Trophoblast cell (in vitro differentiated cells and primary cell): ENCODE measurements around the gene C16orf92.
"Not testable (repeated sequence)": the region's sequence is repeated elsewhere in the genome, so short reads cannot be mapped to it uniquely, and the experiment has no call there.

Experiments used
- DNase-seq, 2 donors: peaks; one replicate each; pipeline ENCODE4 v3.0.0-alpha.2; 2016
- H2AFZ ChIP-seq: 2 replicates; pipeline ENCODE4 v1.6.1; 2013; ENCODE audit warnings: low read length, moderate library complexity, mild to moderate bottlenecking; ENCODE audit not compliant: insufficient read depth, poor library complexity
- H2AK5ac ChIP-seq: 2 replicates; pipeline ENCODE4 v1.6.1; 2013; ENCODE audit warnings: mild to moderate bottlenecking, low read length
- H2BK120ac ChIP-seq: 2 replicates; pipeline ENCODE4 v1.6.1; 2013; ENCODE audit warnings: low read length, mild to moderate bottlenecking, moderate library complexity; ENCODE audit not compliant: insufficient read depth, poor library complexity
- H2BK12ac ChIP-seq: 2 replicates; pipeline ENCODE4 v1.6.1; 2013; ENCODE audit warnings: mild to moderate bottlenecking, low read length, moderate library complexity
- H2BK5ac ChIP-seq: 2 replicates; pipeline ENCODE4 v1.6.1; 2013; ENCODE audit warnings: low read length, low read depth, moderate library complexity, mild to moderate bottlenecking; ENCODE audit not compliant: poor library complexity
- H3K14ac ChIP-seq: 2 replicates; pipeline ENCODE4 v1.6.1; 2013; ENCODE audit warnings: mild to moderate bottlenecking, low read length
- H3K18ac ChIP-seq: 2 replicates; pipeline ENCODE4 v1.6.1; 2013; ENCODE audit warnings: mild to moderate bottlenecking, low read length
- H3K23ac ChIP-seq: 2 replicates; pipeline ENCODE4 v1.6.1; 2013; ENCODE audit warnings: low read length
- H3K27ac ChIP-seq: 2 replicates; pipeline ENCODE4 v1.5.1; 2013; ENCODE audit warnings: low read depth, mild to moderate bottlenecking, inconsistent platforms, low read length, moderate library complexity
- H3K27me3 ChIP-seq: 2 replicates; pipeline ENCODE4 v1.6.1; 2013; ENCODE audit warnings: inconsistent platforms, mild to moderate bottlenecking, low read length, moderate library complexity; ENCODE audit not compliant: insufficient read depth
- H3K36me3 ChIP-seq, 2 experiments: 1 replicate in 1 of 2; 2 replicates in 1 of 2; pipeline ENCODE4 v1.6.1; 2013; ENCODE audit warnings: low read length in 2 of 2, mild to moderate bottlenecking in 2 of 2, moderate library complexity in 1 of 2; ENCODE audit not compliant: insufficient read depth in 2 of 2, control insufficient read depth in 1 of 2
- H3K4ac ChIP-seq: 2 replicates; pipeline ENCODE4 v1.6.1; 2013; ENCODE audit warnings: low read depth, mild to moderate bottlenecking, low read length, moderate library complexity
- H3K4me1 ChIP-seq, 2 experiments: 1 replicate in 1 of 2; 2 replicates in 1 of 2; pipeline ENCODE4 v1.6.1; 2013; ENCODE audit warnings: low read length in 2 of 2, mild to moderate bottlenecking in 2 of 2, moderate library complexity in 1 of 2; ENCODE audit not compliant: insufficient read depth in 2 of 2, control insufficient read depth in 1 of 2
- H3K4me2 ChIP-seq: 2 replicates; pipeline ENCODE4 v1.6.1; 2013; ENCODE audit warnings: inconsistent platforms, mild to moderate bottlenecking, low read length, moderate library complexity
- H3K4me3 ChIP-seq: 2 replicates; pipeline ENCODE4 v1.5.1; 2013; ENCODE audit warnings: mild to moderate bottlenecking, low read depth, low read length, inconsistent platforms
- H3K79me1 ChIP-seq: one replicate; pipeline ENCODE4 v1.6.1; 2013; ENCODE audit warnings: low read length
- H3K79me2 ChIP-seq: 2 replicates; pipeline ENCODE4 v1.6.1; 2013; ENCODE audit warnings: low read length, mild to moderate bottlenecking; ENCODE audit not compliant: control insufficient read depth, insufficient read depth, poor library complexity
- H3K9ac ChIP-seq: 2 replicates; pipeline ENCODE4 v1.6.1; 2013; ENCODE audit warnings: mild to moderate bottlenecking, low read length
- H3K9me3 ChIP-seq: 2 replicates; pipeline ENCODE4 v1.6.1; 2013; ENCODE audit warnings: low read depth, mild to moderate bottlenecking, control low read depth, inconsistent platforms, low read length; ENCODE audit not compliant: insufficient read depth
- H4K12ac ChIP-seq: 2 replicates; pipeline ENCODE4 v1.6.1; 2013; ENCODE audit warnings: low read depth, mild to moderate bottlenecking, low read length, moderate library complexity
- H4K8ac ChIP-seq: 2 replicates; pipeline ENCODE4 v1.6.1; 2013; ENCODE audit warnings: low read depth, mild to moderate bottlenecking, low read length, moderate library complexity
- H4K91ac ChIP-seq: one replicate; pipeline ENCODE4 v1.6.1; 2013; ENCODE audit warnings: low read depth, mild to moderate bottlenecking, low read length, moderate library complexity
- WGBS: extraction: QIAGEN DNeasy Blood & Tissue Kit; methylation state at CpG from one replicate; pipeline ENCODE4 v1.1.7; 2013; ENCODE audit warnings: missing lambda C conversion rate; ENCODE audit not compliant: insufficient read length, insufficient coverage; ENCODE audit errors: extremely low coverage; 5-methylcytosine and 5-hydroxymethylcytosine counted together

C16orf92 gene

GRCh38 chr16:30016555-30017276 lies 6.3 kb upstream of the C16orf92 start:
- no peak overlapping the region for H3K14ac ChIP-seq
- H3K79me1 ChIP-seq = no peaks in the 10 kb centered on the region
- H3K27me3 ChIP-seq = peaks cover 4% of the 10 kb centered on the region
- H2AFZ ChIP-seq = no peak overlapping the region
- H4K91ac ChIP-seq = no peak overlapping the region
- no peaks in the 10 kb centered on the region for H3K36me3 ChIP-seq
- H2AK5ac ChIP-seq = no peak overlapping the region
- no peak overlapping the region for H4K12ac ChIP-seq
- no peak overlapping the region for H3K9ac ChIP-seq
- WGBS = no CpG with 5 or more reads among the region's 8 CpGs
- no peak overlapping the region for H3K27ac ChIP-seq
- no peak overlapping the region for H3K18ac ChIP-seq
- no peak for DNase-seq
- H2BK5ac ChIP-seq = no peak overlapping the region
- no peak overlapping the region for H3K23ac ChIP-seq
- H4K8ac ChIP-seq = no peak overlapping the region
- H3K79me2 ChIP-seq = no peaks in the 10 kb centered on the region
- no peak overlapping the region for H2BK120ac ChIP-seq
- peaks cover 0 to 4% of the 10 kb centered on the region in 2 experiments for H3K4me1 ChIP-seq
- H3K4me3 ChIP-seq = no peak overlapping the region
- no peak overlapping the region for H3K4me2 ChIP-seq
- peaks cover 4% of the 10 kb centered on the region for H3K9me3 ChIP-seq
- H3K4ac ChIP-seq = no peak overlapping the region
- no peak overlapping the region for H2BK12ac ChIP-seq

DNA sequence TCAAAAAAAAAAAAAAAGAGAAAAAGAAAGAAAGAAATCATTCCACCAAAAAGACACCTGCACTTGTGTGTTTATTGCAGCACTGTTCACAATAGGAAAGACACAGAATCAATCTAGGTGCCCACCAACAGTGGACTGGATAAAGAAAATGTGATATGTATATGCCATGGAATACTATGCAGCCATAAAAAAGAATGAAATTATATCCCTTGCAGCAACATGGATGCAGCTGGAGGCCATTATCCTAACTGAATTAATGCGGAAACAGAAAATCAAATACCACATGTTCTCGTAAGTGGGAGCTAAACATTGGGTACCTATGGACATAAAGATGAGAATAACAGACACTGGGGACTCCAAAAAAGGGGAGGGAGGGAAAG lies 5.7 kb upstream of the C16orf92 start:
- H3K18ac ChIP-seq = no peak overlapping the region
- H3K23ac ChIP-seq = no peak overlapping the region
- no peak overlapping the region for H4K8ac ChIP-seq
- H3K9me3 ChIP-seq = no peaks in the 10 kb centered on the region
- H3K27me3 ChIP-seq = no peaks in the 10 kb centered on the region
- H4K91ac ChIP-seq = no peak overlapping the region
- no peak overlapping the region for H2BK120ac ChIP-seq
- no peak overlapping the region for H2AK5ac ChIP-seq
- no peak overlapping the region for H3K4ac ChIP-seq
- H3K4me3 ChIP-seq = no peak overlapping the region
- H2BK12ac ChIP-seq = no peak overlapping the region
- no peak overlapping the region for H4K12ac ChIP-seq
- H2AFZ ChIP-seq = no peak overlapping the region
- H3K9ac ChIP-seq = no peak overlapping the region
- no CpG with 5 or more reads among the region's 2 CpGs for WGBS
- no peak overlapping the region for H3K14ac ChIP-seq
- H3K4me2 ChIP-seq = no peak overlapping the region
- peaks cover 0 to 4% of the 10 kb centered on the region in 2 experiments for H3K4me1 ChIP-seq
- H3K27ac ChIP-seq = no peak overlapping the region
- DNase-seq = no peak
- no peaks in the 10 kb centered on the region for H3K36me3 ChIP-seq
- H3K79me1 ChIP-seq = no peaks in the 10 kb centered on the region
- no peaks in the 10 kb centered on the region for H3K79me2 ChIP-seq
- no peak overlapping the region for H2BK5ac ChIP-seq

GRCh38 chr16:30017937-30018336 lies 5.1 kb upstream of the C16orf92 start:
- H3K4me3 ChIP-seq, H3K18ac ChIP-seq, DNase-seq, H3K4me2 ChIP-seq, H2BK12ac ChIP-seq, H2AFZ ChIP-seq, H3K23ac ChIP-seq, H3K27me3 ChIP-seq, H3K36me3 ChIP-seq, H3K79me2 ChIP-seq, H3K4me1 ChIP-seq, H2AK5ac ChIP-seq, H3K14ac ChIP-seq, H4K8ac ChIP-seq, H3K9me3 ChIP-seq, H3K79me1 ChIP-seq, H3K4ac ChIP-seq, H2BK5ac ChIP-seq, H4K91ac ChIP-seq, H3K9ac ChIP-seq, H3K27ac ChIP-seq, H4K12ac ChIP-seq, H2BK120ac ChIP-seq: not testable (repeated sequence)
- WGBS = no CpG with 5 or more reads among the region's 4 CpGs

GRCh38 chr16:30018731-30019158 lies 4.3 kb upstream of the C16orf92 start:
- H3K14ac ChIP-seq = no peak overlapping the region
- H3K27me3 ChIP-seq = no peaks in the 10 kb centered on the region
- H2AFZ ChIP-seq = no peak overlapping the region
- no peak overlapping the region for H3K4ac ChIP-seq
- no peak overlapping the region for H3K23ac ChIP-seq
- H3K9ac ChIP-seq = no peak overlapping the region
- H4K12ac ChIP-seq = no peak overlapping the region
- H2AK5ac ChIP-seq = no peak overlapping the region
- H3K27ac ChIP-seq = no peak overlapping the region
- no peak overlapping the region for H2BK12ac ChIP-seq
- WGBS = no CpG with 5 or more reads among the region's 4 CpGs
- H3K36me3 ChIP-seq = no peaks in the 10 kb centered on the region
- no peak overlapping the region for H4K91ac ChIP-seq
- H4K8ac ChIP-seq = no peak overlapping the region
- no peak overlapping the region for H2BK120ac ChIP-seq
- no peak overlapping the region for H3K18ac ChIP-seq
- no peaks in the 10 kb centered on the region for H3K9me3 ChIP-seq
- no peaks in the 10 kb centered on the region for H3K79me1 ChIP-seq
- H3K79me2 ChIP-seq = no peaks in the 10 kb centered on the region
- no peak overlapping the region for H3K4me3 ChIP-seq
- DNase-seq = peak; percentile 16 to 22
- H3K4me1 ChIP-seq = peaks cover 0 to 4% of the 10 kb centered on the region in 2 experiments
- H3K4me2 ChIP-seq = no peak overlapping the region
- H2BK5ac ChIP-seq = no peak overlapping the region
